ENCODE measurements around the gene SLC7A7.
"Not testable (repeated sequence)": the region's sequence is repeated elsewhere in the genome, so short reads cannot be mapped to it uniquely, and the experiment has no call there.

Gene SLC7A7

DNA sequence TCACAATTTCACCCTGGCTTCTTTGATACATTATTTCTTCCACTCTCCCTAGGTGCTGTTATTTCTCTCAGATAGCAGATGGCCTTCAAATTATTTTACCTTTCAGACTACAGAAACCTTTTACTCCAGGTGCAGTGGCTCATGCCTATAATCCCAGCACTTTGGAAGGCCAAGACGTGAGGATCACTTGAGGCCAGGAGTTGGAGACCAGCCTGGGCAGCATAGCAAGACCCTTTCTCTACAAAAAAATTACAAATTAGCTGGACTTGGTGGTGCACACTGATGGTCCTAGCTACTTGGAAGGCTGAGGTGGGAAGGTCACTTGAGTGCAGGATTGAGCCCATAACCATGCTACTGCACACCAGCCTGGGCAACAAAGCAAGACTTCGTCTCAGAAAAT is 23.1 kb downstream of the SLC7A7 start:
- DNase-seq (ENCODE audit: low spot score) = no peak

DNA sequence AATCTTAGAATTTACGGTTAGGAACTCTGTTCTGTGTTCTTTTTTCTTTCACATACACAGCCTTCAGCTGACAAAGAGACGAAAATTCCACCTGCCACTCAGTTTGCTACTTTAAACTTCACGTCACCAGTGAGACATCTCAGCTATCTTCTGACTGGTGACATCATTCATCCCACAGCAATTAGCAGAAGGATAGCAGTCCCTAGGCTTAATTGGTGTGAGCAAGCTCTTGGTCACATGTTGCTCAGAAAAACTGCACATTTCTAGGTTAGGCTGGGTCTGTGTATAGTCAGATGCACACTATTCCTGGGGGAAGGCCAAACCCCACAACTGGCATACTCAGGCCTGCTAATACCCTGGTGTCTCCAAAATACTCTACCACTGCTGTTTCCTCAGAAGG is 23.9 kb downstream of the SLC7A7 start:
- no peak for DNase-seq (ENCODE audit: low spot score)

DNA sequence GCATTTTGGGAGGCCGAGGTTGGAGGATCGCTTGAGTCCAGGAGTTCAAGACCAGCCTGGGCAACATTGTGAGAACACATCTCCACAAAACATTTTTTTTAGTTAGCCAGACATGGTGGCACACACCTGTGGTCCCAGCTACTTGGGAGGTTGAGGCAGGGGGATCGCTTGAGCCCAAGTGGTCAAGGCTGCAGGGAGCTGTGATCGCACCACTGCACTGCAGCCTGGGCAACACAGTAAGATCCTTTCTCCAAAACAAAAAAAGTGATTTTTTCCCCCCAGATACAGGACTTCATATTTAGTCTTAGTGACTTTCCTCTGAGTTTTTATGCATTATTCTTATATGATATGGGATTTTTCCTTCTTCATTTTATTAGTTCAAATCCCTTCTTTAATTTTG is 28.6 kb downstream of the SLC7A7 start:
- no peak for DNase-seq (ENCODE audit: low spot score)

DNA sequence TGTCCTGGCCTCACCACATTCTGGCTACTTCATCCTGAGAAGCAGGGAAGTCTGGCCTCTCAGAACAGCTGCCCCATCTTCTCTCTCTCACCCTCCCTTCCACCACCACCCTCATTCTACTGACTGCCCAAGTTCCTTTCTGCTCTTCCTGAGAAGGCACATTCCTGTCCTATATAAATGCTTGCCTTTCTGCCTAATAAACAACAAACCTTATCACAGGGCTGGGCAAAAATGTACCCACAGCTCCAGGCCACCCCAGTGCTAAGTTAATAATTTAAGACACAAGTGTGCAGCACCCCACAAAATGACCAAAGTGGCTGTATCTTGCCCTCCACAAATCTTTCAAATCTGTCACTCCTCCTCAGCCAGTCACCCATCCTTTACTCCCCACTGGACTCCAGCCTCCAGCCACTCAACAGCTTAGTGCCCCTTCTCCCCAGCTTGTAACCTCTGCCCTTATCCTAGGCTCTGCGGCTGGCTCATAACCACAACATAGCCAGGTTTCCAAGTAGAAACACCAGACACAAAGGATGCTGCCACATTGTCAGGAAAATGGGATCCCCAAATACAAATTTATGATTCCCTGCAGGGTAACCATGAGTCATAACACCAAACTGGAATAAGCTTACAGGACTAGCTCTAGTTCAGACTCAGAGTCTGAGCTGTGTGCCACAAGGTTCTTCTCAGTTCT is 33.8 kb downstream of the SLC7A7 start:
- DNase-seq (ENCODE audit: low spot score) = no peak

DNA sequence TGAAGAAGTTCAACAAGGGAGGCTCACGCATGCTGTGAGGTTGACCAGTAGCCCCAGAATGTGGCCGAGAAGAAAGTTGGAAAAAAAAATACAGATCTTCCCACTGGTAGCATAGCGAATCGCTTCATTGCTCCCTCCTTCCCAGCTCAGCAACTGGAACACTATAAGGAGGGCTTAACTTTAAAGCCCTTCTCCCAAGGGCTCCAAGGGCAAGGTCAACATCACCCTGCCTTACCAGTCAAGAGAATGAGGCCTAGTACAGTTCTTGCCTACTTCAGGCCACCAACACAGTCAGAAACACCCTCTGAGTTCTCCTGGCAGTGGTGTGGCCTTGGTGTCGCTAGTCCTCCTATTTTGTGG is 34.3 kb downstream of the SLC7A7 start:
- no peak for DNase-seq (ENCODE audit: low spot score)

DNA sequence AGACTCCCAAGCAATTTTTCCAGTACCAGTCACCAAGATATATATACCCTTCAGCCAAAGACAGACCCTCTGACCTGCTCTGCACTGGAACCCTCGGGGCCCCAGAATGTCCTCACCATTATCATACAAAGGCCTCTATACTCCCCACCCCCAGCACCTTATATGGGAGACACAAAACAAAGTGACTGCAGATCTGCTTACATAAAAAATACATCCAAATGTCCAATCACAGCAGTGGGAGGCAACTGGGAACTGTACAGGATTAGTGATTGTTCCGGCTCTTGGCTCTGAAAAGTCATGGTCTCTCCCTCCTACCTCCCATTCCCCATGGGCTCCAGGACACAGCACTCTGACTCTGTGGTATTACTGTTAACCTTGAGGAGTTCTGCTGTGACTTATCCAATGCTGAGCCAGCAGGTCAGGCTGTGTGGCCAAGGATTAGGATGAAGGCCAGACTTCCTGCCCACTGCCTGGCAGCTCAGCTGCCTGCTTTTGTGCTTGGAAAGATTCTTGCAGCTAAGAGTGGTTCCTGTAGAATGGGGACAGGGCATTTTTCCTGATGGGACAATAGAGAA is 35.0 kb downstream of the SLC7A7 start:
- no peak for DNase-seq (ENCODE audit: low spot score)

DNA sequence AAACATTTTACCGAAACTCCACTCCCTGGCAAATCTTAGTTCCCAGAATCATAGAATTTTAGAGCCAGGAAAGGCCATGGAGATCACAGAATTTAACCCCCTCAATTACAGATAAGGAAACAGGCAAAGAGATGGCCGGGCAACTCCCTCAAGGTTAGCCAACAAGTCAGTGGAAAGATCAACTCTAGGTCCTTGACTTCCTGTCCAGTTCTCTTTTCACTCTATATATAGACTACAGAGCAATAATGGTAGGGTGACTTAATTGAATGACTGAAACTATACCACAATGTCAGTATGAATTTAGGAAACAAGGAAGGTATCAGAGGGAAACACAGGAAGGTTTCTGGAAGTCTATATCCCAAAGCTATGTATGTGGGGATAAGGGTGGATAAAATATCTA is 37.2 kb downstream of the SLC7A7 start:
- DNase-seq (ENCODE audit: low spot score) = no peak

DNA sequence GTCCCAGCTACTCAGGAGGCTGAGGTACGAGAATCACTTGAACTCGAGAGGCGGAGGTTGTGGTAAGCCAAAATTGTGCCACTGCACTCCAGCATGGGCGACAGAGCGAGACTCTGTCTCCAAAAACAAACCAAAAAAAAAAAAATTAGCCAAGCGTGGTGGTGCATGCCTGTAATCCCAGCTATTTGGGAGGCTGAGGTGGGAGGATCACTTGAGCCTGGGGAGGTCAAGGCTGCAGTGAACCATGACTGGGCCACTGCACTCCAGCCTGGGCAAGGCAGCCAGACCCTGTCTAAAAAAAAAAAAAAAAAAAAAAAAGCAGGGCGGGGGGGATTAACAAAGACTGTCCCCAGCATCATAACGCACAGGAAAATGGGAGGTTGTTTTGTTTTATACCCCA is 38.4 kb downstream of the SLC7A7 start:
- not testable (repeated sequence) for DNase-seq (ENCODE audit: low spot score)

DNA sequence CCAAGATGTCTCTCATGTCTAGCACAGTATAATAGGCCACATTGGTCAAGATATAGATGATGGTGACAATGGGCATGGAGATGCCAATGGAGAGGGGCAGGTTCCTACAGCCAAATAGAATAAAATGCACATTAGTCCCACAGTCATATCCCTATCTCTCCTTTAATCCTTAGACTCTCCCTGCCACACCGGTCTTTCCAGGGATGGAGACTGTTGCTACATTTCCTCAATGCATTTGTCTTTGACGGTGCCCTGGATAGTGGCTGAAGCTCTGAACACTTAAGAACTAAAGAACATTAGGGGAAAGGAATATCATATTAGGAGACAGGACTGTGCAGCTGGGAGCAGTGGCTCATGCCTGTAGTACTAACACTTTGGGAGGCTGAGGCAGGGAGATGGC is 39.0 kb downstream of the SLC7A7 start:
- DNase-seq (ENCODE audit: low spot score) = no peak

DNA sequence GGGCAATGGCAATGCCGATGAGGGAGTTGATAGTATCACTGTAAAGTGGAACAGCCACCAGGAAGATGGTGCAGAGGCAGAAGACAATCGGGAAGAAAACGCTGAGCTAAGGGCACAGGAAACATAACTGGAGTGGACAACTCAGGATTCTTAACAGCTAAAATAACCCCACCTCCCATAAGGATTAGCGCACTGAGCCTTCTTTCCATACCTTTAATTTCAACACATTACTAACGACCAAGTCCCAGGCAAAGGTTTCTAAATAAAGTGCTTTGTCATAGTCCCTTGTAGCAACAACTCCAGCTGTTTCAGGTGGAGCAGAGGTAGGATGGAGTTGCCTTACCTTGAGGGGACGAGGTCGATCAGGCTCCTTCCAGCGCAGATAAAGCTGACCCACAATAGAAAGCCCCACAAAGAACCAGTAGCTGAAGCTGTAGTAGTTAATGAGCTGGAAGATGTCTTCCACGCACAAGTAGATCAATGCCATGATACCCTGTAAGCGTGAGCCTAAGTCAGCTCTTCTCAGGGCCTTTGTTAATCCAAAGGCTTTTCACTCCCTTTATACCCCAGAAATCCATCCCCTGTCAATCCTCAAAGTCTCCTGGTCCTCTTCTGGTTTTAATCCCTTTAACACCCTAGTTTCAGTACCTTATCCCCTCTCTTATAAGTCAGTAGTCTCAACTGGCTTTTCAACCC is 41.1 kb downstream of the SLC7A7 start:
- no peak for DNase-seq (ENCODE audit: low spot score)

DNA sequence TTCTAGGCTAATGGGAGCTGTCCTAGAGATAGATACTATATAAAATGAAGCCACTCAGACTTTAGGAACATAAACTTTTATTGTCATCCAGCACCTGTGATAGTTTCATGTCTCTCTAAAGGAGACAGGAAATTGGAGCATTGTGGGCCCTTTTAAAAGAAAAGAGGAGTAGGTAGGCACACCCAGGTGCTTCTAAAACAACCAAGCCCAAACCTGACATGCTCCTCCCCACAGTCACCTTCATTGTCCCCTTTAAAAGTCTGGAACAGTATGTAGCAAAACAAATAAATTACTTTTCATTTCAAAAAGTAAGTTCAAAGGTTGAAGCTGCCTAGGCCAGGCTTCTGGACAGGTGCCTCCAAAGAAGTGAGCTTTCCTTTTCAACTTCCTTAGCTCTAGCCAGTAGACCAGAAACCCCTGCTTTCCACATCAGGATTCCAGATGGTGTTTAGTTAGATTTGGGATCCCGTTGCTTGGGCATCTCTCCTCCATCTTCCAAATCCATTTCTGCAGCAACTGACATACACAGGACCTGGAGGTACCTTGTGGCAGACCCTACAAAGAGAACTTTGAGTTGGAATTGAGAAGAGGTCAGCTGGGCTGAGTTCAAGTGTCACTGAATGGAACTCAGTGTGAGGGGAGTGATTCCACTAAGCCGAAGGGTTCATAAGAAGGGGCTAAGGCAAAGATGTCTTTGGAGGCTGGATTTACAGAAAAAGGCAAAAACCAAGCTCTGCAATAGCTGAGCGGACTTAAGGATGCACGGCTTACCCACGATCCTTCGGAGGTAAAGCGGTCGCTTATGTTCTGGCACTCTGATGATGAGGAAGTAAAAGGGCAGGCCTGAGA is 41.8 kb downstream of the SLC7A7 start:
- no peak for DNase-seq (ENCODE audit: low spot score)

DNA sequence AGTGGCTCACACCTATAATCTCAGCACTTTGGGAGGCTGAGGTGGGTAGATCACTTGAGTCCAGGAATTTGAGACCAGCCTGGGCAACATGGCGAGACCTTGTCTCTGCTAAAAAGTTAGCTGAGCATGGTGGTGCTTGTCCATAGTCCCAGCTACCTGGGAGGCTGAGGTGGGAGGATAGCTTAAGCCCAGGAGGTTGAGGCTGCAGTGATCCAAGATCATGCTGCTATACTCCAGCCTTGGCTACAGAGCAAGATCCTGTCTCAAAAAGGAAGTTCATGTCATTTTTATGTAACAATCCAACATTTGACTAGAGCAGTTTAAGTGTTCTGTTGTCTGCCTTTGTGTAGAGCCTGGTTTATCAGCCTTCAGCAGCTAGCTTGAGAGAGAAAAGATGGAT is 42.5 kb downstream of the SLC7A7 start:
- DNase-seq (ENCODE audit: low spot score) = no peak

DNA sequence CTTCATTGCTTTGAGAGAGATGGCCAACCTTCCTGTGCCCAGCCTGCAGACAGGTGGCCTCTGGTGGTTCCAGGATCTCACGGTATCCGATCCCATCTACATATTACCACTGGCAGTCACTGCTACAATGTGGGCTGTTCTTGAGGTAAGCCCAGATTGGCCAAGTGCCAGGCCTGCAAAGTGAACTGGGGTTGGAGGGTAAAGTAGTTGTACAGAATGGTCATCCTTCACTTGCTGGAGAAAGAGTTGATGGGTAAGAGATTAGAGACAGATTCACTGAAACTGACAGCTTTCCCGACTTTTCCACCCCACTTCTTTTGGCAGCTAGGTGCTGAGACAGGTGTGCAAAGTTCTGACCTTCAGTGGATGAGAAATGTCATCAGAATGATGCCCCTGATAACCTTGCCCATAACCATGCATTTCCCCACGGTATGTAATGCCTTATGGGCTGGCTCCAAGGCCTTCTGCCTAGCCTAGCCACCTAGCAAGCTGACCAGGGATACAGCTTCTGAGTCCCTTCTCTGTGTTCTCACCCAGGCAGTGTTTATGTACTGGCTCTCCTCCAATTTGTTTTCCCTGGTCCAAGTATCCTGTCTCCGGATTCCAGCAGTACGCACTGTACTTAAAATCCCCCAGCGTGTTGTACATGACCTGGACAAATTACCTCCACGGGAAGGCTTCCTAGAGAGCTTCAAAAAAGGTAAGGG is 44.6 kb downstream of the SLC7A7 start:
- DNase-seq (ENCODE audit: low spot score) = no peak

DNA sequence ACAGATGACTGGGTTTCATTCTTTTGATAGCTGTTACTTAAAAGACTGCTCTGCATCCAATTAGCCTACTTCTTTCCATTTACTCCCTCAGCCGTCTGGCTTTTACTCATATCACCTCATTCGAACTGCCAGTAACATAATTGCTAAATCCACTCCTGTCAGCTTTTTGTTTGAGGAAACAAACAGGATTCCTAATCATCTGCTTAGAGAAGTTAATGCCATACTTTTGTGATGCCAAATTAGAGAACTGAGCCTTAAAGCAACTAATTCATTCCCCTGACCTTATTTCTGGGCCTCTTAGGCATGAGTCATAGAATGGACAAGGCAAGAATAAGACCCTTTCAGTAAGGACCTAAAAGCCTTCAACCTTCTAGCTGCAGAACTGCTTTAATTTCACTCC is 45.9 kb downstream of the SLC7A7 start:
- no peak for DNase-seq (ENCODE audit: low spot score)

DNA sequence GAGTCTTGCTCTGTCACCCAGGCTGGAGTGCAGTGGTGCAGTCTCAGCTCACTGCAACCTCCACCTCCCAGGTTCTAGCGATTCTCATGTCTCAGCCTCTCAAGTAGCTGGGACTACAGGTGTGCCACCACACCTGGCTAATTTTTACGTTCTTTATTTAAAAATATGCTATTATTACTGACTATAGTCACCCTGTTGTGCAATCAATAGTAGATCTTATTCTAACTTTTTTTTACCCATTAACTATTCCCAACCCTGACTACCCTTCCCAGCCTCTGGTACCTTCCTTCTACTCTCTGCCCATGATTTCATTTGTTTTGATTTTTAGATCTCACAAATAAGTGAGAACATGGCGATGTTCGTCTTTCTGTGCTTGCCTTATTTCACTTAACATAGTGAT is 46.3 kb downstream of the SLC7A7 start:
- no peak for DNase-seq (ENCODE audit: low spot score)

DNA sequence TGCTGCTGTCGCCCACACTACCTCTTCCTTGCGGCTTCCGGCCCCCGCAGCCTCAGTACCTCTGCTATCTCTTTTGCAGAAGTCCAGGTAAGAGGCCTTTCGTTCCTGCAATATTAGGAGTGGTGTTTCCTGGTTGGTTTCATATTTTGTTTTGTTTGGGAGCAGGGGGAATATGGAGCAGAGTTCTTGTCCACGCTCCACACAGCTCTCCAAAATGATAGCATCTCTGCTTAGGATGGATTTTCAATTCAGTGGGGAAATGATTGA is 48.0 kb downstream of the SLC7A7 start:
- no peak for DNase-seq (ENCODE audit: low spot score)

DNA sequence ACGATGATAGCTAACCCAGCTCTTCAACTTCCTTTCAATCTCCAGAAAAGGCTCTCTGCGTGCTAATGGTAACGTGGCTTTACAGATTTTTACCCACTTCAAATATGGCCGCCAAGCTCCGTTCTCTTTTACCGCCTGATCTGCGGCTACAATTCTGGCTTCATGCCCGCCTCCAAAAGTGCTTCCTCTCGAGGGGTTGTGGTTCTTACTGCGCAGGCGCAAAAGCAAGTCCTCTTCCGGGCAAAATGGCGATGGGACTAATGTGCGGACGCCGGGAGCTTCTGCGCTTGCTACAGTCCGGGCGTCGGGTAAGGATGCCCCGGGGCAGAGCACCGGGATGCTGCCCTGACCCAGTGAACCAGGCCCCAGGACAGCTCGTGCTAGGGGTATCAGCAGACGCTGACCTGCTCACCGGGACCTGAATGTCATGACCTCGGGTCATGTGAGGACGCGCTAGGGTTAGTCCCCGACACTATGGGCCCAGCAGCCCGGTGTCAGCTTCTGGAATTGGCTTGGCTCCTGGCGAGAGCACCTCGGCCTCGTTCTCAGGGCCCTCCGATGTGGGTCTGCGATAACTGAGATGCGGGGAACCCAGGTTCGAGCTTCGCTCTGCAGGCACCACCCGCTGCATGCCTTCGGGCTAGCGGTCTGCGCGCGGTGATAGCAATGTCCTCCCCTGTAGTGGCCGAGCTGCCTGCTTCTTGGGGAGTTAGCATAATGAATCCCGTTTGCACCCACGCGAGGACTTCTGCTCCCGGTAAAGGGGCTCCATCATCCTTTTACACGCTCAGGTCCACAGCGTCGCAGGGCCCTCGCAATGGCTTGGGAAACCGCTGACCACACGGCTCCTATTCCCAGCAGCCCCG is 48.5 kb downstream of the SLC7A7 start, which contains the start of gene OXA1L:
Gene OXA1L, plus strand, starts transcription at position 232 of the 866 bp plus-strand sequence. Its CDS starts 14 bp downstream, at position 246.
- DNase-seq (ENCODE audit: low spot score) = peak; percentile 93

DNA sequence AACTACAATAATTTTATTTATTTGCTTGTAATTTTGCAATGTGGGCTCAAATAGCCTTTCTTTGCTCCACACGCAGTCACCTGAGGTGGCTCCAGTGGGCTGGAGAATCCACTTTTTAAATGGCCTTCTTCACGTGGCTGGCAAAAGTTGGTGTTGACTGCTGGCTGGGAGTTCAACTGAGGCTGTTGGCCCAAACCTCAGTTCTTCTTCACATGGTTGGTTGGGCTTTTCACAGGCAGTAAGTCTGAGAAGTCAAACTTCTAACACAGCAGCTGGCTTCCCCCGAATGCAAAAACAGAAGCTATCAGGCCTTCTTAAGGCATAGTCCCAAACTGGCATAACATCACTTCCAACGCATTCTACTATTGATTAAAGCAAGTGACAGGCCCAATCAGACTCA is 50.9 kb downstream of the SLC7A7 start:
- DNase-seq (ENCODE audit: low spot score) = no peak

DNA sequence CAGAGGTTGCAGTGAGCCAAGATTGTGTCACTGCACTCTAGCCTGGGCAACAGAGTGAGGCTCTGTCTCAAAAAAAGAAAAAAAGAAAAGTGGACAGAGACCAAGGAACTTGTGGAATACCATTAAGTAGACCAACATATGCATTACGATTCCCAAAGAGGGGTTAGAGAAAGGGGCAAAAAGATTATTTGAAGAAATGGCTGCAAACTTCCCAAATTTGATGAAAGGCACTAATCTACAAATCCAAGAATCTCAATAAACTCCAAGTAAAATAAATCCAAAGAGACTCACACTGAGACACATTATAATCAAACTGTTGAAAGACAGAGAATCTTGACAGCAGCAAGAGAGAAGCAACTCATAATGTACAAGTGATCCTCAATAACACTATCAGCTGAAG is 53.5 kb downstream of the SLC7A7 start:
- no peak for DNase-seq (ENCODE audit: low spot score)

DNA sequence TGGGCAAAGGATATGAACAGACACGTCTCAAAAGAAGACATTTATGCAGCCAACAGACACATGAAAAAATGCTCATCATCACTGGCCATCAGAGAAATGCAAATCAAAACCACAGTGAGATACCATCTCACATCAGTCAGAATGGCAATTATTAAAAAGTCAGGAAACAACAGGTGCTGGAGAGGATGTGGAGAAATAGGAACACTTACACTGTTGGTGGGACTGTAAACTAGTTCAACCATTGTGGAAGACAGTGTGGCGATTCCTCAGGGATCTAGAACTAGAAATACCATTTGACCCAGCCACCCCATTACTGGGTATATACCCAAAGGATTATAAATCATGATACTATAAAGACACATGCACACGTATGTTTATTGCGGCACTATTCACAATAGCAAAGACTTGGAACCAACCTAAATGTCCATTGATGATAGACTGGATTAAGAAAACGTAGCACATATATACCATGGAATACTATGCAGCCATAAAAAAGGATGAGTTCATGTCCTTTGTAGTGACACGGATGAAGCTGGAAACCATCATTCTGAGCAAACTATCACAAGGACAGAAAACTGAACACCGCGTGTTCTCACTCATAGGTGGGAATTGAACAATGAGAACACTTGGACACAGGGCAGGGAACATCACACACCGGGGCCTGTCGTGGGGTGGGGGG is 57.1 kb downstream of the SLC7A7 start:
- not testable (repeated sequence) for DNase-seq (ENCODE audit: low spot score)

DNA sequence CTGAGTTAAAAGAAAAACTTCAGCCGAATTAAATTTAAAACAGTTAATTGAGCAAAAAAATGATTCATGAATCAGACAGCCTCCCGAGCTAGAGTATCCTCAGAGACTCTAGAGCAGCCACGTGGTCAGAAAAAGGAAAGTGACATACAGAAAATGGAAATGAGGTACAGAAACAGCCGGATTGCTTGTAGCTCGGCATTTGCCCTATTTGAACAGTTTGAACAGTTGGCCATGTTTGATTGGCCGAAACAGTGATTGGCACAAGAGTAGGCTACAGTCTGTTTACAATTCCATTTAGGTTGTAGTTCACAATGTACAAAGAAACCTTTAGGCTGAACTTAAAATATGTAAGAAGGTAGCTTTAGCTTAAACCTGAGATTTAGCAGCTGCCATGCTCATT is 61.6 kb downstream of the SLC7A7 start:
- DNase-seq (ENCODE audit: low spot score) = no peak
